ENCODE results near the gene LRRC15. TPM values are rescaled to one million over a fixed set of nuclear protein-coding genes. Genes with fewer than 3 reads are reported as not detected.

The LRRC15 gene
- total RNA-seq, 1 donor: 0.43 TPM

DNA sequence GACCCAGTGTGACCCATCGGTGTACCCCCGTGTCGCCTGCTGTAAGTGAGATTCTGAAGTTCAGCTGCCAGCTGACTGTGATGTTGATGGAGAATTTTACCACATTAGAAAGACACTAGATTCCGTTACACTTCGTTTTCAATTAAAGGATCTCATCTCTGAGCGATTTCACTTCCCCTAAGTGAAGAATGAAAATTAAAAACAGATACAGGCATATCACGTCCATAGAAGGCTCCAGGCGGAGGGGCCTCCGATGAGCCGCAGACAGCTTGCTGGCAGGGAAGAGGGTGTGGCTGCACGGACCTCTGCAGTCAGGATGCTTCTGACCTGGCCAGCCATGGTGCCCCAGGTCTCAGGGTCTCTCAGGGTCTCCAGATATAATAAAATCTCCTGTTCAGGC is 11.9 kb downstream of the LRRC15 start:
- DNase-seq (ENCODE audit: low read depth): no peak
- H3K4me3 ChIP-seq (ENCODE audit: low read depth, low read length): no peak overlapping the region
- TF ChIP-seq, protein P1, sequence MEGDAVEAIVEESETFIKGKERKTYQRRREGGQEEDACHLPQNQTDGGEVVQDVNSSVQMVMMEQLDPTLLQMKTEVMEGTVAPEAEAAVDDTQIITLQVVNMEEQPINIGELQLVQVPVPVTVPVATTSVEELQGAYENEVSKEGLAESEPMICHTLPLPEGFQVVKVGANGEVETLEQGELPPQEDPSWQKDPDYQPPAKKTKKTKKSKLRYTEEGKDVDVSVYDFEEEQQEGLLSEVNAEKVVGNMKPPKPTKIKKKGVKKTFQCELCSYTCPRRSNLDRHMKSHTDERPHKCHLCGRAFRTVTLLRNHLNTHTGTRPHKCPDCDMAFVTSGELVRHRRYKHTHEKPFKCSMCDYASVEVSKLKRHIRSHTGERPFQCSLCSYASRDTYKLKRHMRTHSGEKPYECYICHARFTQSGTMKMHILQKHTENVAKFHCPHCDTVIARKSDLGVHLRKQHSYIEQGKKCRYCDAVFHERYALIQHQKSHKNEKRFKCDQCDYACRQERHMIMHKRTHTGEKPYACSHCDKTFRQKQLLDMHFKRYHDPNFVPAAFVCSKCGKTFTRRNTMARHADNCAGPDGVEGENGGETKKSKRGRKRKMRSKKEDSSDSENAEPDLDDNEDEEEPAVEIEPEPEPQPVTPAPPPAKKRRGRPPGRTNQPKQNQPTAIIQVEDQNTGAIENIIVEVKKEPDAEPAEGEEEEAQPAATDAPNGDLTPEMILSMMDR (IDR thresholded peaks at IDR 0.05; ENCODE audit: insufficient read depth, low read depth, low read length): no peak

DNA sequence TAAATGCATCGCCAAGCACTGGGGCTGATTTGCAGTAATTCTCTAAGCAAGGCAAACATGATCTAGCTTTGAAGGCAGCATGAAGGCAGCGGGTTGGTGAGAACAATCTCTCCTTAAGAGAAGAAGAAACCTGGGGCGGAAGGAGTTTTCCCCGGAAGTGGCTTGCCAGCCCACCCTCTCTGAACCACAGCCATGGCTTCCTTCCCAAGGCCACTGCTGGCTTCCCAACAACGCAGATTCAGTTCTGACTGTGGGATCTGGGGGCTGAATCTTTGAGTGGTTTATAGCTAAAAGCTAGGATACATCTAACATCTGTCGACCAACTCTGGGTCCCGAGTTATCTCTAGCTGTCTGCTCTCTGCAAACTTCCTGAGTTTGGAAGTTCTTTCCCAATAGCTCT is 14.2 kb downstream of the LRRC15 start:
- peak; percentile 44 for DNase-seq (ENCODE audit: low read depth)
- H3K4me3 ChIP-seq (ENCODE audit: low read depth, low read length): no peak overlapping the region
- TF ChIP-seq, protein P1 (IDR thresholded peaks at IDR 0.05; ENCODE audit: insufficient read depth, low read depth, low read length): no peak

- no peak for DNase-seq (ENCODE audit: low read depth)
These were observed 15.2 kb downstream of the LRRC15 start for GRCh38 chr3:194354315-194354714.

GRCh38 chr3:194352667-194353246 is 16.8 kb downstream of the LRRC15 start:
- no peak for DNase-seq (ENCODE audit: low read depth)
- no peak overlapping the region for H3K4me3 ChIP-seq (ENCODE audit: low read depth, low read length)
- TF ChIP-seq, protein P1 (IDR thresholded peaks at IDR 0.05; ENCODE audit: insufficient read depth, low read depth, low read length): no peak

More at GRCh38 chr3:194354315-194354714, 15.2 kb downstream of the LRRC15 start:
- no peak overlapping the region for H3K4me3 ChIP-seq (ENCODE audit: low read depth, low read length)
- TF ChIP-seq, protein P1 (IDR thresholded peaks at IDR 0.05; ENCODE audit: insufficient read depth, low read depth, low read length): no peak

DNA sequence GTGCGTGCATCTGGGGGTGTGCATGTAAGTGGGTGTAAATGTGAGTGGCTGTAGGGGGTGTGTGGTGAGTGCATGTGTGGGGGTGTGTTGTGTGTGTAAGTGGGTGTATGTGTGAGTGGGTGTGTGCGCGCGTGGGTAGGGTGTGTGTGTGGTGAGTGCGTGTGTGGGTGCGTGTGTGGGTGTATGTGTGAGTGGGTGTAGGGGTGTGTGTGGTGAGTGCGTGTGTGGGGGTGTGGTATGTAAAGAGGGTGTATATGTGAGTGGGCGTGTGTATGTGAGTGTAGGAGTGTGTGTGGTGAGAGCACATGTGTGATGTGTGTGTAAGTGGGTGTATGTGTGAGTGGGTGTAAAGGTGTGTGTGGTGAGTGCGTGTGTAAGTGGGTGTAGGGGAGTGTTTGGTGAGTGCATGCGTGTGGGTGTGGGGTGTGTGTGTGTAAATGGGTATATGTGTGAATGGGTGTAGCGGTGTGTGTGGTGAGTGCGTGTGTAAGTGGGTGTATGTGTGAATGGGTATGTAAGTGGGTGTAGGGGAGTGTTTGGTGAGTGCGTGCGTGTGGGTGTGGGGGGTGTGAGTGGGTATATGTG is 17.5 kb downstream of the LRRC15 start:
- TF ChIP-seq, protein P1 (IDR thresholded peaks at IDR 0.05; ENCODE audit: insufficient read depth, low read depth, low read length): no peak
- H3K4me3 ChIP-seq (ENCODE audit: low read depth, low read length): no peak overlapping the region
- DNase-seq (ENCODE audit: low read depth): no peak

- DNase-seq (ENCODE audit: low read depth): no peak
- H3K4me3 ChIP-seq (ENCODE audit: low read depth, low read length): no peak within 1 kb of the TSS
- TF ChIP-seq, protein P1 (IDR thresholded peaks at IDR 0.05; ENCODE audit: insufficient read depth, low read depth, low read length): no peak
These were observed 18.4 kb downstream of the LRRC15 start, which contains the start of gene CPN2 for GRCh38 chr3:194351080-194351672. CPN2 (minus strand) TSS chr3:194351328; CDS start chr3:194342702, 8,626 bp downstream.
